DMS 273 treated with DMSO at 0.1 percent for 48 hours (cell line): Measurements from ENCODE around the gene IPO4.
A peak's percentile ranks its signal among the peaks of the same experiment; 100 is the strongest.

Experiments
- DNase-seq: peaks from one replicate; lab custom pipeline; 2025; lab: John Stamatoyannopoulos, UW

The IPO4 gene

DNA sequence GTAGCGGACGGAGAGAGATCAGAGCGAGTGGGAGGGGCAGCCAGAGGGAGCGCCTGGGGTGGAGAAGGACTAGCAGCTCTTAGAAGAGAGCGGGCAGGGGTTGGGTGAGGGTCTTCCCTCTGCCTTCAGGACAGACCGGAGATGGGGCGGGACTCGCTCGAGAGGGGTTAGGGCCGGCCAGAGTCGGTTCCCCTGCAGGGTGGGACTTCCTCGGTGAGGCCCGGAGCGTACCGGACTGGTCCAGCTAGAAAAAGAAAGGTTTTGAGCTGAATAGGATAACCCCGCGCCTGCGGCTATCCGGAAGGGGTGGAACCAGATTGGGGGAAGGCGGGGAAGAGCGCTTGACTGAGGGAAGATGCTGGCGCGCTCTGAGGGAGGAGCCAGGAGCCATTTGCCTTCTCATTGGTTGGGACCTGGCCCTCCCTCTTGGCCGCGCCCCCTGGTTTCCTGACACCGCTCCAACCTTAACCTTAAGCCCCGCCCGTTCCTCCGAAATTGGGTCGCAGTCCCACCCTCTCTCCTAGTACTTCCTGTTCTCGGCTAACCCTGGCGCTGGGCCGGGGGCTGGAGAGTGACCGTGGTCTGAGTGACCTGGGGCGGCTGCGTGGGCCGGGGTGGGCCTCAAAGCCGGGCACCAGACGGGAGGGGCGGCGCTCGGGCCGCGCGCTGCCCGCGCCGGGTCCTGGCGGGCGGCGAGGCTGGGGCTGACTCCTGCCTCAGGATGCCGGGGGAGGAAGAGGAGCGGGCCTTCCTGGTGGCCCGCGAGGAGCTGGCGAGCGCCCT lies 41.4 kb downstream of the IPO4 start, which contains the start of gene RNF31:
TSS of gene RNF31 (plus strand) at position 521 of the 783 bp plus-strand sequence. CDS start at position 722, 201 bp downstream.
- DNase-seq = peak; percentile 94

DNA sequence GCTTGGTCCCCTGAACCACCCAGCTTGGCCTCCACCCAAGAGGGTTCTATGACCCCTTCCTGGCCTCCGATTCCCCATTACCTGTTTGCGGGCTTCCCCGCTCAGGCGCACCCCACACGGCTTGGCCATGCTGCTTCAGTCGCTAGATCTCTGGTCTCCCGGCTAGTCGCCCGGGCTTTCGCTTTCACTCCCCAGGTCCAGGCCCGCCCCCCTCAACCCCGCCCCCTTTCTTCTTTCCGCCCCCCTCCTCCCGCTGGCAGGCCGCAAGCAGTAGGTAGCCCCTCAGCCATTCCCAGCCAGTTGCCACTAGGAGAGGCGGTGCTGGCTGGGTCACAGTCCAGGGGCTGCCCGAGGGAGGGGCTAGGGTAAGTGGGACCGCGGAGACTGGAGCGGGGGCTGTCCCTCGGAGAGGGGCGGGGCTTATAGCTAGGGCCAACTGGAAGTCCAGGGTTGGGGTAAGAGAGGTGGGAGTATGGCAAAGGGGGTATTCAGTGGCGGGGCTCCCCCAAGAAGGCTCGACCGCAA lies 42.1 kb downstream of the IPO4 start, which contains the start of gene PSME2:
TSS of gene PSME2 (minus strand) at position 158 of the 525 bp plus-strand sequence. CDS start at position 129, 29 bp downstream.
- DNase-seq = peak; percentile 96

DNA sequence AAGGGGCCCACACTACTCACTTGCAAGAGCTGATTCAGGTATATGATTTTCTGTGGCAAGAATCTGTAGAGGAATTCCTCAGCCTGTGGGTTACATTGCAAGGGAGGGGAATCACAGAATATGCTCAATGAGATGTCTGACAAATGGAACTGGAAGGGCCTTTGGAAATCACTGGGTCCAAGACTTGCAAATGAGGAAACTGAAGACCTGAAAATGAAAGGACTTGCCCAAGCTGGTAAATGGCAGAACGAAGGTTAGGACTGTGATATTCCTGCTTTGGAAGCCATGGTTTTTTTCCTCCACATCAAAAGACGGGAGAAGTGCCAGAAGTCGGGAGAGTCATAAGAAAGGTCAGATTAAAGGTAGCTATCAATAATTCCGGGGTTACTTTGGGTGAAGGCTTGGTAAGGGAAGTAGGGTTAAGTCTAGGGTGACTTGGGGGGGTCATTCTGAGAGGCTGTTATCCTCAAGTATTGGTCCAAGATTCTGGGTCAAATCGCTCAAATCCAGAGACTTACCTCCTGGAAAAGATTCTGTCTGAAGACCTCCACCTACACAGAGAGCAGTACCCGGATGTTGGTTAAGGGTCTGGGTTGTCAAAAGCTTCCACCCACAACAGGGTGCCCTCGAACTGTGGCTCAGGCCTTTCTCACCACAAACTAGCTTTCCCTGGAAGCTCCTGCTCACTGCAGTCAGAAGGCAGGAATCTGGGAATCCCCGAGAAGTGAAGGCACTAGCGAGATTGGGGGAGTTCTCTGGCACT lies 42.7 kb downstream of the IPO4 start:
- DNase-seq = no peak

DNA sequence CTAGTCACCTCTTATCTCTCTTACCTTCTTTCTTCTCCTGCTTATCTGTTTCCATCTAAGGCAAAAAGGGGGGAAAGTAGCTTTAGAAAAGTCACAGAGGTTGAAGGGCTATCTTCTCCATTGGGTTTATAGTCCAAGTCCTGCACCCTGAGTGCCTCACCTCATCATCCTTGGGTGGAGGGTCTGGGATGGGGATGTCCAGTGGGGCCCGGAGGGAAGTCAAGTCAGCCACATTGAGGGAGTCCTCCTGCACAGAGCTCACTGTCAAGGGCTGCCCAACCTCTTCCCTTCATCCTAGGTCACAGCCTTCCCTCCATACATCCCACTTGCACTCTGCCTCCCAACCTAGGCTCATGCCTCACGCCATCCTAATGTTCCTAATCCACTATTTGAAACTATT lies 43.4 kb downstream of the IPO4 start:
- no peak for DNase-seq

DNA sequence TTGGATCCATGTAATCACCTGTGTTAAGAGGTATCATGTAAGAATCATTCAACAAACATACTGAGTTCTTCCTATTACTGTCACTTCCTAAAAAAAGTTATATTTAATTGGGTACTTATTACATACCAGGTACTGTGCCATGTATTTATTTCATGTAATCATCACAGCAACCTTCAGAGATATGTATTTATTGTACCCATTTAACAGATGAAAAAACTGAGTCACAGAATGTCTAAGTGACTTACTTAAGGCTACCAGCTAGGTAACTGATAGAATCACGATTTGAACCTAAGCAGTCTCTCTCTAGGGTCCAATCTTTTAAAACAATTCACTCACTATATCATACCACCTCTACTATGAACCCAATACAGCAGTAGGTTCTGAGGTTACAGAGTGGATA lies 44.2 kb downstream of the IPO4 start:
- no peak for DNase-seq

DNA sequence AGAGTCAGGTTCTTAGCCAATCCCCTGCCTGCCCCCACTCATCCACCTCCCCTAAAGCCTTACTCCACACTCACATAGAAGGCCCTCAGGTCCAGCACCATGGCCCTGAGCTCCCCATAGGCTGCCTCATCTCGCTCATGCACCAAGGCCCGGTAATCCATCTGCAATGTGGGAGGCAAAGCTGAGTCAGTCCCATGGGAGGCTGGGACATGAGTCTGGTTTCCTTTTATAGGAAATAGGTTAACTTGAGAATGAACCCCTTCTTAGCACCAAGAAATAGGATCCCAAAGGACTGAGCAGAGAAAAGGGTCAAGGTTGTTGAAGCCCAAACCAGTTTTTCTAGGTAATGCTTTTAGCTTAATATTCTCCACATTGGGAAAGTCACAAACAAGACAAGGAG lies 45.1 kb downstream of the IPO4 start:
- DNase-seq = no peak

DNA sequence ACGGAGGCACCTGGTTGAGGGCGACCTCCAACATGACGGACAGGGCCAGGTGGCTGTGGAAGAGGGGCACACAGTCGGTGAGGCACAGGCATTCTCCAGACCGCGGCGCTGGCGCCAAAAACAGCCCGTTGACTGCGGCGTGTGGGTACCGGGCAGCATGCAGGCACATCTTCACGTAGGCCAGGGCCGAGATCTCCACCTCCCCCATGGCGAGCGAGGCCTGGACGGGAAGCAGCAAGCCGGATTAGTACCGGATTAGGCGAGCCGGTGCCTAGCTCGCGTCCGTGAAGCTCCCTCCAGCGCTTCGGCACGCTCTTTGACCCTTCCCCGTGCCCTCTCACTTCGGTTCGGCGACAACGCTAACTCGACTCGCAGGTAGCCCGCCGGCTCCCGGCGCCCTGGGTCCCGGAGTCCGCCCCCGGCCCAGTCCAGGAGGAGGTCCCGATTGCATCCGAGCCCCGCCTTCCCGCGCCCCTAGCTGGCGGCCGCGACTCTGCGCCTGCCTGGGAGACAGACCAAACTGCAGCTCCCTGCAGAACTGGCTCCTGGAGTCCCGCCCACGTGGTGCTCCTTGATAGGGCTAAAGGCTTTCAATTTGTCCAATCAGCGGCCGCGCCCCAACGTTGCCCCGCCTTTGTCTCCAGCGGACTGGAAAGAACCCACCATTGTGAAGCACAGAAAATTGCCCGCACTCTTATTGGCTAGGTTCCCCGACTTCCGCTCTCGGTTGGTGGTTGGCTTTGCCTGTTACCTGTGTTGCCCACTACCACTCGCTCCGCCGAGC lies 47.3 kb downstream of the IPO4 start, which contains the start of gene EMC9:
TSS of gene EMC9 (minus strand) at position 495 of the 784 bp plus-strand sequence. CDS start at position 208, 287 bp downstream.
- DNase-seq = peak; percentile 99

DNA sequence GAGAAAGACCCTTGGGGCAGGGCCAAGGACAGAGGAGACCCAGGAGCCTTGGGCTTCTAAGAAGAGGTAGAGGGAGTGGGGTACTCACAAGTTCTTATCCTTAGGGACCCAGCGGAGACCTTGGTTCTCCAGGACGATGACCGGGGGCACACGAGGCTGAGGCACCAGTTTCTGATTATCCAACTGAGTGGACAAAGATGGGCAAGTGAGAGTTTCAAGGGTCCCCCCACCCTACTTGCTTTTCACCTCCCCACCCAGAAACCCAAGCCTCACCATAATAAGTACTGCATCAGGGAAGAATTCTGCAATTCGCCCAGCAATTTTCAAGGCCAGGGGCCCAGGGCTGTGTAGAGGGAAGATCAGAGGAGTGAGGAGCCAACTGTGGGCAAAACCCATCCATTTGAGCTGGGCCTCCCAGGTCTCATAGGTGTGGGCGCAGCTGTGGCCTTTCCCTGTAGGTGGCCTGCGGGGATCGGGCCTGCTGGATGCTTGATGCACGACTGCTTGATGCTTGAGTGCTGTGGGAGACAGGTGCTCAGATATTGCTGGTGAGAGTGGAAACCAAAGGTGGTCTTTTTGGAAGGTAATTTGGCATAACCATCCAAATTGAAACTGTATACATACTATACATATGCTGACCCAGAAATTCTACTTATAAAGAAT lies 49.2 kb downstream of the IPO4 start:
- no peak for DNase-seq

DNA sequence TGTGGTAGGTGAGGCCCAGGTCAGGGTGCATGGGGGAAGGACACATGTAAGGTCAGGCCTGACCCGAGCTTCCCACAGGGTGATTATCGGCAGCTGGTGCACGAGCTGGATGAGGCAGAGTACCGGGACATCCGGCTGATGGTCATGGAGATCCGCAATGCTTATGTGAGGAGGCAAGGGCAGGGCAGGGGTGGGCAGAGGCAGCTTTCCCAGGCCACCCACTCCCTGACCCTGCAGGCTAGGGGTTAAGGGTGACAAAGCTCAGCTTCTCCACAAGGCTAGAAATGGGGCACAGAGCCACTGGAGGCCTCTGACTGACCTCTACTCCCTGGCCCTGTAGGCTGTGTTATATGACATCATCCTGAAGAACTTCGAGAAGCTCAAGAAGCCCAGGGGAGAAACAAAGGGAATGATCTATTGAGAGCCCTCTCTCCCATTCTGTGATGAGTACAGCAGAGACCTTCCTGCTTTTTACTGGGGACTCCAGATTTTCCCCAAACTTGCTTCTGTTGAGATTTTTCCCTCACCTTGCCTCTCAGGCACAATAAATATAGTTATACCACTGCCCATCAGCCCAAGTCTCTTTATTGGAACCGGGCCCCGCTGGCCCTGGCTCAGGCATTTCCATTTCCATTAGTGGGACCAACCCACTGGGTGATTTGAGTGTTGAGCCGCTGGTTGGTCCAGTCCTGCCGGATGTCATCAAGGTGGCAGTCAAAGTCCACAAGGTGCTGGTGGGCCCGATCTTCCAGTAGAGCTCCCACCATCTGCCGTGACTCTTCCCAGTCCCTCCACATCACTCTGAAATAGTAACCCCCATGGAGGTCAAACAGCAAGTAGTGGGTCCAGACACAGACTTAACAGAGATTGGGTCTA lies 50.0 kb downstream of the IPO4 start:
- DNase-seq = no peak

DNA sequence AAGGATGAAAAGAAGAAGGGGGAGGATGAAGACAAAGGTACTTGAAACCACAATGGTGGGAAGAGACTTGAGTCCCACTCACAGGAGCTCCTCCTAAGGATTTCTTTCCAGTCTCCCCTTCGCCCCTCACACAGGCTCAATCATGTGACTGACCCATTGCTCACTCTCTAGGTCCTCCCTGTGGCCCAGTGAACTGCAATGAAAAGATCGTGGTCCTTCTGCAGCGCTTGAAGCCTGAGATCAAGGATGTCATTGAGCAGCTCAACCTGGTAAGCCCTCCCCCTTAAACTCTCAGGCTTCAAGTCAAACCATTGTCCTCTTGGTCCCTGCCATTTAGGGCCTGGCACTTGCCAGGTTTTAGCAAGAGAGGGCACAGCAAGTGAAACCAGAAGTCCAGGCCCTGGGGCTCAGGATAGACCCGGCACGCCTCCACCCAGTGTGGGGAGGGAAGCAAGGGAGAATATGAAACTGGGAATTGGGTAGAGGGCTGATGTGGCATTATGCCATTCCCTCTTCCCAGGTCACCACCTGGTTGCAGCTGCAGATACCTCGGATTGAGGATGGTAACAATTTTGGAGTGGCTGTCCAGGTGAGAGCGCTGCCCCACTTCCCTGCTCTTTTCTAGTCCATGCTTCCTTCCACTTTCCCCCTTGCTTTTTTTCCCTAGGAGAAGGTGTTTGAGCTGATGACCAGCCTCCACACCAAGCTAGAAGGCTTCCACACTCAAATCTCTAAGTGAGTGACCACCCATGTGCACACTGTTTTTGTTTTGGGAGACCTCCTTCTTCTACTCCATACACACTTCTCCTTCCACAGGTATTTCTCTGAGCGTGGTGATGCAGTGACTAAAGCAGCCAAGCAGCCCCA lies 50.9 kb downstream of the IPO4 start:
- no peak for DNase-seq

DNA sequence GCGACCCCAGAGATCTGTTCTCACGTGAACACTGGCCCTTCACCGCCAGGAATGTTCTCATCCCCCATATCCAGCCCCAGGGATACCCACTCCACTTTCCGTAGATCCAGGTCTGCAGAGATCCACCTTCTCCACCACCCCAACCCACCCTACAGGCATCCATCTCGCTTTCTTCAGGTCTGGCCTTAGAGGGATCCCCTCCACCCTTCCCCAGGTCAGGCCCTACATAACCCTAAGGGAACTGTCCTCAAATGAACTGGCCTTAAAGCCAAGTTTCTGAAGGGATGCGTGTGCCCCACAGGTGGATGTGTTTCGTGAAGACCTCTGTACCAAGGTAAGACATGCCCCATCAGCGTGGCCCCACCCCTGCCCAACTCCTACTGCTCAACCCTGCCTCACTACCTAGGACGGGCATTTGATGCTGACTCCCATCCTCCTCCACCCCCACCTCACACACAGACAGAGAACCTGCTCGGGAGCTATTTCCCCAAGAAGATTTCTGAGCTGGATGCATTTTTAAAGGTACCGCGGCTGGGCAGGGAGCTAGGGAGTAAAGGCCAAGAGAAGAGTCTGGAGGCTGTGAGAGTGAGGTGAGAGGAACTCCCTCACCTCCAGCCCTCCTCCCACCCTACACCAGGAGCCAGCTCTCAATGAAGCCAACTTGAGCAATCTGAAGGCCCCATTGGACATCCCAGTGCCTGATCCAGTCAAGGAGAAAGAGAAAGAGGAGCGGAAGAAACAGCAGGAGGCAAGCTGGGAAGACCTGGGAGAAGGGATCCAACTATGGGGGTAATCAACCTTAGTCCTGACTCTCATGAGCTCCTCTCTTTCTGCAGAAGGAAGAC lies 51.7 kb downstream of the IPO4 start:
- DNase-seq = no peak

DNA sequence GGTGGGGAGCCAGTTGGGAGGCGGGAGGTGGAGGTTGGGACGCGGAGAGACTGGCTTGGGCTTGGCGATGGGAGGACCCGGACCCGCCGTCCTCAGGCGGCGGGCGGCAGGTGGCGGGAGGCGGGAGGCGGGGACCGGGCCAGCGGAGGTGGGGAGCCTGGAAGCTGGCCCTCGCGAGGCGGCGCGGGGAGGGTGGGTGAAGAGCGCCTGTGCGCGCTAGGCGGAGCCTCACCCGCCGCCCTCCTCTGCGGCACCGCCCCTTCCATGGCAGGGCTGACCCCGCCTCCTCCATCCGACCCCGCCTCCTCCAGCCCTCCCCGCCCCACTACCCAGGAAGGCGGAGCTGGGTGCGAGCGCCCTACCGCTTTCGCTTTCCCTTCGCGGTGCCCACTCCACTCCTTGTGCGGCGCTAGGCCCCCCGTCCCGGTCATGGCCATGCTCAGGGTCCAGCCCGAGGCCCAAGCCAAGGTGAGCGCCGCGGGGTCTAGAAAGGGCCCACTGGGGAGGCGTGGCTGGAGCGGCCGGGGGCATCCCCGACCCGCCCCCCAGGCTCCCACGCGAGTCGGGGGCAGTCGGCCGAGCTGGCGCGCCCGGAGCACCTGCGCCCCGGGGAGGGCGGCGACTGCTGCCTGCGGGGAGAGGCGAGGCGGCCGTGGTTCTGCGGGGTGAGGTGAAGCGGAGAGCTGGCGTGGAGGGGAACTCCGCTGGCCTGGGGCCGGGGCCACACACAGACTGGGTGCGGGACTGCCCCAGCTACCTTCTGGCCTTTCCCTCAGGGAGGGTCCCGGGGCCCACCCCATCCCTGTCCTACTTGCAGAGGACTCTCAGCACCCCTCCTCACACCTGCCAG lies 52.6 kb downstream of the IPO4 start, which contains the start of gene PSME1:
TSS of gene PSME1 (plus strand) at position 361 of the 850 bp plus-strand sequence. CDS start at position 430, 69 bp downstream.
- DNase-seq = peak; percentile 67

DNA sequence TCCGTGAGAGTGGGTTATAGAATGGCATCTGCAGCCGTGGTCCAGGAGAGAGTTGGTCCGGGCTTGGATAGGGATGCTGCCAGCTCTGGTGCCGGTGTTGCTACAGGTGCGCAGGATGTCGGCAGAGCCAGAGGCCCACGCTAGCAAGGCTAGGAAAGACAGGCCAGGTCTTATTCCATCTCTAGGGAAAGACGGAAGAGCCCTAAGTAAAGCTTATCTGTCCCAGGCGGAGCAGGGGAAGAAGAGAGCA lies 53.1 kb downstream of the IPO4 start:
- no peak for DNase-seq

DNA sequence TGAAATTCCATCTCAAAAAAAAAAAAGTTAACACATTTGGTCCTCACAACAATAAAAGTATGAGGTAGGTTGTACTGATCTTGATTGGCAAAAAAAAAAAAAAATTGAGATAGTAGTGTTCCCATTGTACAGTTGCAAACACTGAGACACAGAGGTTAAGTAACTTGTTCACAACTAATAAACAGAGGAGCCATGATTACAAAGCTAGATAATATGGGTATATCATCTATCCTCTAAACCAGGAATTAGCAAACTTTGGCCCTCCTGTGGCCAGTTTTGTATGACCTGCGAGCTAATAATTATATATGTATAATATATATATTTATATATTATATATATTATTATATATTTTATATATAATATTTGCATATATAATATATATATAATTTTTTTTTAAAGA lies 54.9 kb downstream of the IPO4 start:
- DNase-seq = no peak

DNA sequence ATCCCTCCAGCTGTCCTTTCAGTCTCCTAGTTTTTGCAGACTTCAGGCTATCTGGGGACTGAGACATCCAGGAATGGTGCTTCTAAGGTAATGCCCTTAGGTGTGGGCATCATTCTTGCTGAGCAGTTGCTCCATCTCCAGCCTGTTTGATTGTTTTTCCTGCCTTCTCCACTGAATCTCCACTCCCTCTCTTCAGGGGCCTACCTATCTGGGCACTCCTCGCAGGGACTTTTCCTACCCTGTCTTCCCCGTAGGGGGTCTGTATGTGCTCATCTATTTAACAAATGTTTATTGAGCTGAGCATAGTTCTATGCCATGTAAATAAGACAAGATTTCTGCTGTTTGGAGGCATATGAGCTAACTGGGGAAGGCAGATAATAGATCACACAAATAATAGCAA lies 55.6 kb downstream of the IPO4 start:
- no peak for DNase-seq

DNA sequence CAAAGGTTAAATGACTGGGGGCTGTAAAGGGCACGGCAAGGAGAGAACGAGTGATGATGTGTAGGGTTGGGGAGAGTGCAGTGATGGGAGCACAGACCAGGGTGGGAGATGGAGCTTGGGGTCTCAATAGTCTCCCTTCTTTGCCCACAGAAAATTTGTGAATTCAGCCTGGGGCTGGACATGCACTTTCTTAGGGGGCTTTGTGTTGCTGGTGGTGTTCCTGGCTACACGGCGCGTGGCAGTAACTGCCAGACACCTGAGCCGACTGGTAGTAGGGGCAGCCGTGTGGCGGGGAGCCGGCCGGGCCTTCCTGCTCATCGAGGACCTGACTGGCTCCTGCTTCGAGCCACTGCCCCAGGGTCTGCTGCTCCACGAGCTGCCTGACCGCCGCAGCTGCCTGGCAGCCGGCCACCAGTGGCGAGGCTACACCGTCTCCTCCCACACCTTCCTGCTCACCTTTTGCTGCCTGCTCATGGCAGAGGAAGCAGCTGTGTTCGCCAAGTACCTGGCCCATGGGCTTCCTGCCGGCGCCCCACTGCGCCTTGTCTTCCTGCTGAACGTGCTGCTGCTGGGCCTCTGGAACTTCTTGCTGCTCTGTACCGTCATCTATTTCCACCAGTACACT lies 56.4 kb downstream of the IPO4 start:
- no peak for DNase-seq

DNA sequence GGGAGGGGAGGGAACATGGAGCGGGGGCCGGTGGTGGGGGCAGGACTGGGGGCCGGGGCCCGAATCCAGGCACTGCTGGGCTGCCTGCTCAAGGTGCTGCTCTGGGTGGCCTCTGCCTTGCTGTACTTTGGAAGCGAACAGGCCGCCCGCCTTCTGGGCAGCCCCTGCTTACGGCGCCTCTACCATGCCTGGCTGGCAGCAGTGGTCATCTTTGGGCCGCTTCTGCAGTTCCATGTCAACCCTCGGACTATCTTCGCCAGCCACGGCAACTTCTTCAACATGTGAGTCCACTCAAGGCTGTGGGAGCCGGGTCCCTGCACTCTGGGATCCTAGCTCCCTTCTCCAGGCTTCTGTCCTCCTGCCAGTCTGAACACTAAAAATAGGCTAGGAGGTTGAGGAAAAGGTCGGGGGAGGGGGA lies 57.1 kb downstream of the IPO4 start:
- DNase-seq = no peak
